HG02852 (cell line): ENCODE data around the gene ENDOU.

Source experiments
- ATAC-seq: cut with Tn5 transposase; IDR thresholded peaks from one replicate; pipeline ENCODE4 v1.9.1; 2021; ENCODE audit warnings: mild to moderate bottlenecking, moderate library complexity; ENCODE audit not compliant: unreplicated experiment

Gene ENDOU

GRCh38 chr12:47722941-47723631 lies 2.2 kb downstream of the ENDOU start:
- no peak for ATAC-seq

- no peak for ATAC-seq
These were observed 3.0 kb downstream of the ENDOU start for GRCh38 chr12:47722136-47722834.

GRCh38 chr12:47721431-47721973 lies 3.8 kb downstream of the ENDOU start:
- ATAC-seq, result no peak

- no peak for ATAC-seq
These were observed 6.8 kb downstream of the ENDOU start for GRCh38 chr12:47718531-47718930.

- ATAC-seq, result no peak
These were observed 7.7 kb downstream of the ENDOU start for GRCh38 chr12:47717443-47718193.

- no peak for ATAC-seq
These were observed 8.2 kb downstream of the ENDOU start for GRCh38 chr12:47717046-47717442.

GRCh38 chr12:47715877-47716548 lies 9.3 kb downstream of the ENDOU start:
- no peak for ATAC-seq

GRCh38 chr12:47715393-47715876 lies 9.9 kb downstream of the ENDOU start:
- ATAC-seq, result peak; percentile 76

- peak; percentile 17 for ATAC-seq
These were observed 10.4 kb downstream of the ENDOU start for GRCh38 chr12:47714826-47715386.

GRCh38 chr12:47712171-47712570 lies 13.1 kb downstream of the ENDOU start:
- no peak for ATAC-seq

GRCh38 chr12:47711448-47711847 lies 13.8 kb downstream of the ENDOU start:
- no peak for ATAC-seq

GRCh38 chr12:47710278-47710677 lies 15.0 kb downstream of the ENDOU start:
- no peak for ATAC-seq

GRCh38 chr12:47709671-47710070 lies 15.6 kb downstream of the ENDOU start:
- no peak for ATAC-seq

- no peak for ATAC-seq
These were observed 16.1 kb downstream of the ENDOU start for GRCh38 chr12:47709237-47709636.

- no peak for ATAC-seq
These were observed 17.3 kb downstream of the ENDOU start for GRCh38 chr12:47707905-47708543.

- no peak for ATAC-seq
These were observed 17.9 kb downstream of the ENDOU start for GRCh38 chr12:47707355-47707754.

- ATAC-seq, result peak; percentile 78
These were observed 19.5 kb downstream of the ENDOU start, which contains the start of gene RPAP3 for GRCh38 chr12:47705566-47706425. TSS of gene RPAP3 (minus strand) at chr12:47706030. CDS start at chr12:47702840, 3,190 bp downstream.

GRCh38 chr12:47705229-47705565 lies 20.1 kb downstream of the ENDOU start:
- no peak for ATAC-seq

GRCh38 chr12:47704719-47705118 lies 20.6 kb downstream of the ENDOU start:
- ATAC-seq, result no peak
